H9 (cell line): ENCODE results near the gene POLE3. TPM values are rescaled to one million over a fixed set of nuclear protein-coding genes. Genes with fewer than 3 reads are reported as not detected.

ENCODE experiments used
- DNase-seq: peaks from one replicate; pipeline ENCODE4 v3.0.0-alpha.2; 2017
- H2AFZ ChIP-seq: one replicate; pipeline ENCODE4 v1.6.1; 2013; ENCODE audit warnings: mild to moderate bottlenecking, low read length, control low read depth, moderate library complexity
- H2AK5ac ChIP-seq: 2 replicates; pipeline ENCODE4 v1.6.1; 2013; ENCODE audit warnings: low read length, control low read depth, mixed read lengths; ENCODE audit not compliant: insufficient read length
- H2BK120ac ChIP-seq: one replicate; pipeline ENCODE4 v1.6.1; 2013; ENCODE audit warnings: low read depth, mild to moderate bottlenecking, low read length, control low read depth, inconsistent platforms; ENCODE audit not compliant: poor library complexity, severe bottlenecking
- H2BK12ac ChIP-seq: 2 replicates; pipeline ENCODE4 v1.6.1; 2013; ENCODE audit warnings: low read length, control low read depth, mixed read lengths, low read depth; ENCODE audit not compliant: insufficient read length
- H2BK15ac ChIP-seq: 2 replicates; pipeline ENCODE4 v1.6.1; 2013; ENCODE audit warnings: low read depth, low read length, control low read depth
- H2BK20ac ChIP-seq: one replicate; pipeline ENCODE4 v1.6.1; 2013; ENCODE audit warnings: low read depth, mild to moderate bottlenecking, low read length, control low read depth, inconsistent platforms; ENCODE audit not compliant: poor library complexity, severe bottlenecking
- H2BK5ac ChIP-seq: 2 replicates; pipeline ENCODE4 v1.6.1; 2013; ENCODE audit warnings: low read length, control low read depth, mixed read lengths; ENCODE audit not compliant: insufficient read length
- H3K14ac ChIP-seq: 2 replicates; pipeline ENCODE4 v1.6.1; 2013; ENCODE audit warnings: low read length, control low read depth; ENCODE audit not compliant: insufficient read depth
- H3K18ac ChIP-seq: 2 replicates; pipeline ENCODE4 v1.6.1; 2013; ENCODE audit warnings: low read depth, mild to moderate bottlenecking, mixed read lengths, low read length, control low read depth; ENCODE audit not compliant: insufficient read length
- H3K23ac ChIP-seq: 2 replicates; pipeline ENCODE4 v1.6.1; 2013; ENCODE audit warnings: low read length, control low read depth, mixed read lengths, low read depth; ENCODE audit not compliant: insufficient read length
- H3K23me2 ChIP-seq: 2 replicates; pipeline ENCODE4 v1.6.1; 2013; ENCODE audit warnings: low read depth, mild to moderate bottlenecking, mixed read lengths, low read length, control low read depth; ENCODE audit not compliant: insufficient read length, poor library complexity, severe bottlenecking
- H3K27ac ChIP-seq: 2 replicates; pipeline ENCODE4 v1.5.1; 2013; ENCODE audit warnings: low read length, control low read depth, mixed read lengths, low read depth; ENCODE audit not compliant: insufficient read length
- H3K27me3 ChIP-seq: 2 replicates; pipeline ENCODE4 v1.6.1; 2013; ENCODE audit warnings: low read length, control low read depth, inconsistent platforms; ENCODE audit not compliant: insufficient read depth
- H3K4ac ChIP-seq: 2 replicates; pipeline ENCODE4 v1.6.1; 2013; ENCODE audit warnings: low read depth, mild to moderate bottlenecking, control low read depth, inconsistent platforms, low read length, moderate library complexity
- H3K4me1 ChIP-seq: 2 replicates; pipeline ENCODE4 v1.6.1; 2013; ENCODE audit warnings: low read length, control low read depth, inconsistent platforms; ENCODE audit not compliant: insufficient read depth
- H3K4me2 ChIP-seq: 2 replicates; pipeline ENCODE4 v1.6.1; 2013; ENCODE audit warnings: low read length, control low read depth, mixed read lengths; ENCODE audit not compliant: insufficient read length, insufficient read depth
- H3K56ac ChIP-seq: 2 replicates; pipeline ENCODE4 v1.6.1; 2013; ENCODE audit warnings: low read depth, mild to moderate bottlenecking, mixed read lengths, low read length, control low read depth; ENCODE audit not compliant: insufficient read length
- H3K79me1 ChIP-seq: 2 replicates; pipeline ENCODE4 v1.6.1; 2013; ENCODE audit warnings: low read depth, mild to moderate bottlenecking, moderate library complexity, low read length, control low read depth, inconsistent platforms; ENCODE audit not compliant: insufficient read depth, poor library complexity, severe bottlenecking
- H3K79me2 ChIP-seq: 2 replicates; pipeline ENCODE4 v1.6.1; 2013; ENCODE audit warnings: low read length, control low read depth, inconsistent platforms; ENCODE audit not compliant: insufficient read depth
- H3K9ac ChIP-seq: 2 replicates; pipeline ENCODE4 v1.6.1; 2013; ENCODE audit warnings: low read length, control low read depth, mixed read lengths; ENCODE audit not compliant: insufficient read length; ENCODE audit errors: extremely low read depth
- H3K9me3 ChIP-seq: one replicate; pipeline ENCODE4 v1.6.1; 2013; ENCODE audit warnings: low read depth, low read length, inconsistent platforms; ENCODE audit not compliant: control insufficient read depth
- H3T11ph ChIP-seq: one replicate; pipeline ENCODE4 v1.6.1; 2013; ENCODE audit warnings: mild to moderate bottlenecking, low read length, control low read depth, inconsistent platforms
- H4K20me1 ChIP-seq: one replicate; pipeline ENCODE4 v1.6.1; 2013; ENCODE audit not compliant: control insufficient read depth, insufficient read length, insufficient read depth
- H4K5ac ChIP-seq: 2 replicates; pipeline ENCODE4 v1.6.1; 2013; ENCODE audit warnings: low read depth, mild to moderate bottlenecking, mixed read lengths, low read length, control low read depth; ENCODE audit not compliant: insufficient read length
- H4K8ac ChIP-seq: replicated peaks from 2 replicates; pipeline ENCODE4 v1.6.1; 2013; ENCODE audit warnings: low read length, control low read depth, mixed read lengths, low read depth; ENCODE audit not compliant: insufficient read length
- H4K91ac ChIP-seq: 2 replicates; pipeline ENCODE4 v1.6.1; 2013; ENCODE audit warnings: low read depth, mild to moderate bottlenecking, moderate library complexity, mixed read lengths, low read length, control low read depth; ENCODE audit not compliant: insufficient read length
- H3K27ac Mint-ChIP-seq, 3 experiments: 2 replicates in 2 of 3; 3 replicates in 1 of 3; pipeline ENCODE4 v1.8.0; 2020 to 2021; ENCODE audit warnings: mixed read lengths in 3 of 3, mild to moderate bottlenecking in 1 of 3, moderate library complexity in 1 of 3
- H3K27me3 Mint-ChIP-seq: 2 replicates; pipeline ENCODE4 v1.8.0; 2021; ENCODE audit warnings: low read depth, mild to moderate bottlenecking, moderate library complexity, mixed read lengths
- H3K36me3 Mint-ChIP-seq, 3 experiments: 2 replicates in 2 of 3; 3 replicates in 1 of 3; pipeline ENCODE4 v1.8.0; 2020 to 2021; ENCODE audit warnings: low read depth in 3 of 3, mixed read lengths in 3 of 3; ENCODE audit not compliant: insufficient read depth in 1 of 3
- H3K4me1 Mint-ChIP-seq, 2 experiments: 2 replicates each; pipeline ENCODE4 v1.8.0; 2020; ENCODE audit warnings: mixed read lengths in 2 of 2
- H3K4me3 Mint-ChIP-seq, 2 experiments: 2 replicates in 1 of 2; 3 replicates in 1 of 2; pipeline ENCODE4 v1.8.0; 2020 to 2021; ENCODE audit warnings: mild to moderate bottlenecking in 2 of 2, mixed read lengths in 2 of 2, moderate library complexity in 1 of 2
- H3K9me3 Mint-ChIP-seq, 2 experiments: 2 replicates in 1 of 2; 3 replicates in 1 of 2; pipeline ENCODE4 v1.8.0; 2020; ENCODE audit warnings: mild to moderate bottlenecking in 2 of 2, mixed read lengths in 2 of 2, moderate library complexity in 1 of 2
- WGBS: extraction: QIAGEN DNeasy Blood & Tissue Kit; methylation state at CpG from one replicate; pipeline ENCODE4 v1.1.7; 2013; ENCODE audit warnings: missing lambda C conversion rate, low lambda C conversion rate, mixed read lengths; ENCODE audit not compliant: insufficient read length; ENCODE audit errors: extremely low coverage; 5-methylcytosine and 5-hydroxymethylcytosine counted together
- total RNA-seq: library from RNA; stranded (reverse); gene quantifications from 2 replicates; pipeline ENCODE4 v1.2.1, GENCODE V29; 2021
- TF ChIP-seq, protein P1 (sequence below): fragments of 200-600 bp; sonication (generic); conservative IDR thresholded peaks from 3 replicates; pipeline ENCODE4 v1.8.0; 2021; ENCODE audit warnings: antibody characterized with exemption, mild to moderate bottlenecking

Gene POLE3
- total RNA-seq, 1 experiment from 2014 or later: 82.4 TPM

DNA sequence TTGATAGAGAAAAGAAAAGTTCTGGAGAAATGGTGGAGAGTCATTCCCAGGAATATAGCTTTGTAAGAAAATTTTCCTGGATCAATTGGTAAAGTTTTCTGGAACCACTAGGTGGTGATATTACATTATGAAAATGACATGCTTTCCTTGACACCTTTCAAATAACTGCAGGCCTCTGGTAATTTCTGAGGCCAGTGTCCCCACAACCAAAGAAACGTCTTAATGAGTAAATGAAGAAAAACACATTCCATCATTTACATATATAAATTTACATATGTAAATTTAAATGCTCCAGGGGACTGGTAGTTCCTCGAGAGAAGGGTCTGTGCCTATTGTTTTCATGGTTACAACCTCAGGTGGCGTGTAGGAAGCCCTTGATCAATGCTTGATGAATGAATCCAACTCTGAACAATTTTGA, 35.9 kb upstream of the POLE3 start:
- Histone ChIP-seq H2AFZ (no peak overlapping the region), H2BK12ac (no peak overlapping the region), H4K5ac (no peak overlapping the region), H3K9ac (no peak overlapping the region), H3K27me3 (no peaks in the 10 kb centered on the region), H3K23ac (no peak overlapping the region), H4K8ac (no peak overlapping the region), H2AK5ac (no peak overlapping the region), H3K23me2 (no peaks in the 10 kb centered on the region), H3K79me1 (no peaks in the 10 kb centered on the region), H3K9me3 (no peaks in the 10 kb centered on the region), H4K91ac (no peak overlapping the region), H3K18ac (no peak overlapping the region), H3K4me1 (no peaks in the 10 kb centered on the region; the same call in 1 of the 2 replicates), H2BK20ac (no peak overlapping the region), H3T11ph (no peak overlapping the region), H3K27ac (no peak overlapping the region), H3K56ac (no peak overlapping the region), H3K79me2 (no peaks in the 10 kb centered on the region), H3K4me2 (no peak overlapping the region), H4K20me1 (no peaks in the 10 kb centered on the region), H3K4ac (no peak overlapping the region), H2BK120ac (no peak overlapping the region), H2BK15ac (no peak overlapping the region), H2BK5ac (no peak overlapping the region), H3K14ac (no peak overlapping the region)
- DNase-seq: no peak
- no peak overlapping the region; a peak in 1 of 7 replicates for H3K27ac Mint-ChIP-seq
- no peak overlapping the region for H3K4me3 Mint-ChIP-seq
- H3K4me1 Mint-ChIP-seq: peaks cover 7% of the 10 kb centered on the region in 2 experiments
- WGBS: no CpG with 5 or more reads among the region's 3 CpGs
- TF ChIP-seq, protein P1, sequence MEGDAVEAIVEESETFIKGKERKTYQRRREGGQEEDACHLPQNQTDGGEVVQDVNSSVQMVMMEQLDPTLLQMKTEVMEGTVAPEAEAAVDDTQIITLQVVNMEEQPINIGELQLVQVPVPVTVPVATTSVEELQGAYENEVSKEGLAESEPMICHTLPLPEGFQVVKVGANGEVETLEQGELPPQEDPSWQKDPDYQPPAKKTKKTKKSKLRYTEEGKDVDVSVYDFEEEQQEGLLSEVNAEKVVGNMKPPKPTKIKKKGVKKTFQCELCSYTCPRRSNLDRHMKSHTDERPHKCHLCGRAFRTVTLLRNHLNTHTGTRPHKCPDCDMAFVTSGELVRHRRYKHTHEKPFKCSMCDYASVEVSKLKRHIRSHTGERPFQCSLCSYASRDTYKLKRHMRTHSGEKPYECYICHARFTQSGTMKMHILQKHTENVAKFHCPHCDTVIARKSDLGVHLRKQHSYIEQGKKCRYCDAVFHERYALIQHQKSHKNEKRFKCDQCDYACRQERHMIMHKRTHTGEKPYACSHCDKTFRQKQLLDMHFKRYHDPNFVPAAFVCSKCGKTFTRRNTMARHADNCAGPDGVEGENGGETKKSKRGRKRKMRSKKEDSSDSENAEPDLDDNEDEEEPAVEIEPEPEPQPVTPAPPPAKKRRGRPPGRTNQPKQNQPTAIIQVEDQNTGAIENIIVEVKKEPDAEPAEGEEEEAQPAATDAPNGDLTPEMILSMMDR: peak; percentile 79
- H3K36me3 Mint-ChIP-seq: no peaks in the 10 kb centered on the region
- no peaks in the 10 kb centered on the region for H3K9me3 Mint-ChIP-seq
- H3K27me3 Mint-ChIP-seq: no peaks in the 10 kb centered on the region
